HG03439 (cell line): ENCODE measurements around the gene ZNF561.
"Not testable (repeated sequence)": the region's sequence is repeated elsewhere in the genome, so short reads cannot be mapped to it uniquely, and the experiment has no call there.

Source experiments
- ATAC-seq: cut with Tn5 transposase; IDR thresholded peaks from one replicate; pipeline ENCODE4 v1.9.1; 2021; ENCODE audit warnings: mild to moderate bottlenecking, moderate library complexity; ENCODE audit not compliant: unreplicated experiment

Gene ZNF561

DNA sequence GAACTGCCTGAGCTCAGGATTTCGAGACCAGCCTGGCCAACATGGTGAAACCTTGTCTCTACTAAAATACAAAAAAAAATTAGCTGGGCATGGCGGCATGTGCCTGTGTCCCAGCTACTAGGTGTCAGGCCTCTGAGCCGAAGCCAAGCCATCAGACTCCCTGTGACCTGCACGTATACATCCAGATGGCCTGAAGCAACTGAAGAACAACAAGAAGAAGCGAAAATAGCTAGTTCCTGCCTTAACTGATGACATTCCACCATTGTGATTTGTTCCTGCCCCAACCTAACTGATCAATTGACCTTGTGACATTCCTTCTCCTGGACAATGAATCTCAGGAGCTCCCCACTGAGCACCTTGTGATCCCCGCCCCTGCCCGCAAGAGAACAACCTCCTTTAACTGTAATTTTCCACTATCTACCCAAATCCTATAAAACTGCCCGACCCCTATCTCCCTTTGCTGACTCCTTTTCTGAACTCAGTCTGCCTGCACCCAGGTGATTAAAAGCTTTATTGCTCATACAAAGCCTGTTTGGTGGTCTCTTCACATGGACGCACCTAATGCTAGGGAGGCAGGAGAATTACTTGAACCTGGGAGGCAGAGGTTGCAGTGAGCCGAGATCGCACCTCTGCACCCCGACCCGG is 38.8 kb downstream of the ZNF561 start:
- not testable (repeated sequence) for ATAC-seq

DNA sequence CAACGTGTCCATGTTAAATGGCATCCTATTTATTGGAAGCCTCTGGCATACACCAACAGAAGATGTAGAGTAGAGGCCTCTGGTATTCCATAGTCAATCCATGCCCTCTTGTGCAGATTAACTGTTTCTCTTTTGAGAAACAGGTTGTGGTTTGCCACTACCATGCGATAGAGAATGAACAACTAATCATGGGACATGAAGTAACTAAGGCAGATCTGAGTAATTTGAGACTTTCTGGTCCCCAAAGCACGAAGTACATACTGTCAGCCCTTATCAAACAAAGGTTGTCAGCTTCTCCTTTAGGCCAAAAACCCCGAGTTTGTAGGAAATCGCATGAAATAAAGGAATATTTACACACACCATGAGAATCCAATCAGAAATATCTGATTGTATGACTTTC is 40.3 kb downstream of the ZNF561 start:
- ATAC-seq = no peak

DNA sequence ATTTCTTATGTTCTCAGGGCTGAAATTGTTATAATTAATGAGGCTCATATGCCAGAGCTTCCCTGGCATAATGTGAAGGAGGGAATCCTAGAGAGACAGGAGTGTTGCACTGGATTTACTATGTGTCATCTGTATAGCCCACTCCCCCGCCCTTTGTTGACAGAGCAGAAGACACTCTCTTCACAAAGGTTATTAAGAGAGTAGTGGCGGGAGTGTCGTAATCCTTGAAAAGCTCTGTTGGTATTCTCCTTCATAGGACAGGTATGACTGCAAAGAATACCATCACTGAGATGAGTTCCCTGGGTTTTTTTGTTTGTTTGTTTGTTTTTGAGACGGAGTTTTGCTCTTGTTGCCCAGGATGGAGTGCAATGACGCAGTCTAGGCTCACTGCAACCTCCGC is 50.8 kb downstream of the ZNF561 start:
- no peak for ATAC-seq

DNA sequence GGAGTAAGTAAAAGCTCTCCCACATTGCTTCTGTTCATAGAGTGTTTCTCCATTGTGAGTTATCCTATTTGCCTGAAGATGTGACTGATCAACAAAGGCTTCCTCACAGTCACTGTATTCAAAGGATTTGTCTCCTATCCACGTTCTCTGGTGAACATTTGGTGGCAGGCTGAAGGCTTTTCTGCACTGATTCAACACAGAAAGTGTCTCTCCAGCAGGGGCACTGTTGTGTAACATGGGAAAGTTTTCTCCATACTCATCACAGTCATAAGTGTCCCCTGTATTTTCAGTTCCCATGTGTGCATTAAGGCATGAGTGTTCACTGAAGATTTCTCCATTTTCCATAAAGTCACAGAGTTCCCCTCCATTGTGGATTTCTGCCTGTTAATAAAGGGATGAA is 54.3 kb downstream of the ZNF561 start:
- no peak for ATAC-seq

DNA sequence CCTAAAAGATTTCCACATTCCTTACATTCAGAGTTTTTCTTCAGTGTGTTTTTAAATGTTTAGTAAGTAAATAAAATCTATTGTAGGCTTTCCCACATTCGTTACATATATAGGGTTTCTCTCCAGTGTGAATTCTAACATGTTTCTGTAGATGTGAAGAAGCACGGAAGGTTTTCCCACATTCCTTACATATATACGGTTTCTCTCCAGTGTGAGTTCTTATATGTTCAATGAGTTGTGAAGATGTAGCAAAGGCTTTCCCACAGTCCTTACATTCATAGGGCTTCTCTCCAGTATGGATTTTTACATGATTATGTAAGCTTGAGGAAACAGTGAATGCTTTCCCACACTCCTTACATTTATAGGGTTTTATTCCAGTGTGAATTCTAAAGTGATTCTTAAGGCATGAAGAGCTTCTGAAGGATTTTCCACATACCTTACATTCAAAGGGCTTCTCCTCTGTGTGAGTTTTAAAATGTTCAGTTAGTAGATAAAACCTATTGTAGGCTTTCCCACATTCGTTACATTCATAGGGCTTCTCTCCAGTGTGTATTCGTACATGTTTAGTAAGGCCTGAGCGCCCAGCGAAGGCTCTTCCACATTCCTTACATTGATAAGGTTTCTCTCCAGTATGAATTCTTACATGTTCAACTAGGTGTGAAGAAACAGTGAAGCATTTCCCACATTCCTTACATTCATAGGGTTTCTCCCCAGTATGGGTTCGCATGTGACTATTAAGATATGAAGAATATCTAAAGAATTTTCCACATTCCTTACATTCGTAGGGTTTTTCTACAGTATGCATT is 54.9 kb downstream of the ZNF561 start:
- ATAC-seq = no peak
